ENCODE measurements around the gene MAPK9.
"Not testable (repeated sequence)": the region's sequence is repeated elsewhere in the genome, so short reads cannot be mapped to it uniquely, and the experiment has no call there.

The MAPK9 gene

GRCh38 chr5:180235077-180235476 lies 56.8 kb downstream of the MAPK9 start:
- no peak for DNase-seq (ENCODE audit: low read depth)

GRCh38 chr5:180234271-180234670 lies 57.6 kb downstream of the MAPK9 start:
- no peak for DNase-seq (ENCODE audit: low read depth)

- DNase-seq (ENCODE audit: low read depth), result no peak
These were observed 58.2 kb downstream of the MAPK9 start for GRCh38 chr5:180233729-180234128.

- DNase-seq (ENCODE audit: low read depth), result no peak
These were observed 61.9 kb downstream of the MAPK9 start for GRCh38 chr5:180230017-180230416.

- DNase-seq (ENCODE audit: low read depth), result no peak
These were observed 69.8 kb downstream of the MAPK9 start for GRCh38 chr5:180222056-180222455.

GRCh38 chr5:180217797-180218196 lies 74.1 kb downstream of the MAPK9 start:
- no peak for DNase-seq (ENCODE audit: low read depth)

- no peak for DNase-seq (ENCODE audit: low read depth)
These were observed 75.2 kb downstream of the MAPK9 start for GRCh38 chr5:180216646-180217171.

- DNase-seq (ENCODE audit: low read depth), result no peak
These were observed 75.9 kb downstream of the MAPK9 start for GRCh38 chr5:180215783-180216630.

GRCh38 chr5:180214870-180215770 lies 76.8 kb downstream of the MAPK9 start:
- DNase-seq (ENCODE audit: low read depth), result no peak

- no peak for DNase-seq (ENCODE audit: low read depth)
These were observed 78.2 kb downstream of the MAPK9 start for GRCh38 chr5:180213657-180214207.

GRCh38 chr5:180213256-180213600 lies 78.7 kb downstream of the MAPK9 start:
- no peak for DNase-seq (ENCODE audit: low read depth)

- DNase-seq (ENCODE audit: low read depth), result no peak
These were observed 79.3 kb downstream of the MAPK9 start for GRCh38 chr5:180212363-180213255.

- DNase-seq (ENCODE audit: low read depth), result no peak
These were observed 80.2 kb downstream of the MAPK9 start for GRCh38 chr5:180211761-180212035.

GRCh38 chr5:180210961-180211760 lies 80.7 kb downstream of the MAPK9 start:
- no peak for DNase-seq (ENCODE audit: low read depth)

GRCh38 chr5:180210077-180210476 lies 81.8 kb downstream of the MAPK9 start:
- DNase-seq (ENCODE audit: low read depth), result not testable (repeated sequence)

- peak; percentile 52 for DNase-seq (ENCODE audit: low read depth)
These were observed 82.7 kb downstream of the MAPK9 start, which contains the start of gene RASGEF1C for GRCh38 chr5:180209137-180209581. RASGEF1C (minus strand) TSS chr5:180209211; CDS start chr5:180138052, 71,159 bp downstream.

- DNase-seq (ENCODE audit: low read depth), result no peak
These were observed 83.3 kb downstream of the MAPK9 start for GRCh38 chr5:180208435-180209081.

GRCh38 chr5:180208038-180208434 lies 83.8 kb downstream of the MAPK9 start:
- DNase-seq (ENCODE audit: low read depth), result no peak

GRCh38 chr5:180207593-180207992 lies 84.3 kb downstream of the MAPK9 start:
- DNase-seq (ENCODE audit: low read depth), result no peak

GRCh38 chr5:180206993-180207392 lies 84.9 kb downstream of the MAPK9 start:
- no peak for DNase-seq (ENCODE audit: low read depth)
